Lower leg skin (tissue), 3 donors: ENCODE measurements around the gene LYPD4.

Experiments
- CTCF ChIP-seq, 3 donors: fragments of 450-650 bp; IDR thresholded peaks; one replicate each; pipeline ENCODE4 v1.5.1; 2016; ENCODE audit warnings: antibody characterized with exemption in 3 of 3, mild to moderate bottlenecking in 3 of 3, moderate library complexity in 2 of 3
- POLR2A ChIP-seq, 2 donors: fragments of 450-650 bp; IDR thresholded peaks; one replicate each; pipeline ENCODE4 v1.6.1; 2016 to 2017; ENCODE audit warnings: antibody characterized with exemption in 2 of 2, mild to moderate bottlenecking in 1 of 2, moderate library complexity in 1 of 2

GRCh38 chr19:41801792-41802211 lies 42.7 kb downstream of the LYPD4 start:
- TF ChIP-seq POLR2A (IDR thresholded peaks at IDR 0.05) (no peak), CTCF (IDR thresholded peaks at IDR 0.05) (no peak)
